ENCODE data around the gene RFTN1. TPM values are rescaled to one million over a fixed set of nuclear protein-coding genes. Genes with fewer than 3 reads are reported as not detected.

The RFTN1 gene
- total and polyA plus RNA-seq, 10 of the 15 experiments (the other 5 are each of a cell fraction or from before 2014, with no cell fraction given) = 20.6 to 213 (median 147) TPM

GRCh38 chr3:16437640-16438039, 75.9 kb downstream of the RFTN1 start:
- ATAC-seq (no peak), FAIRE-seq (no peak), DNase-seq (ENCODE audit: low read depth, low spot score) (no peak)
- in situ Hi-C loops (cut with MboI) = no loop called here
- Histone ChIP-seq H3K9me3 (replicated peaks; ENCODE audit: control insufficient read depth, insufficient read depth, low read length) (no peaks in the 10 kb centered on the region), H4K20me1 (ENCODE audit: control insufficient read depth, insufficient read depth) (no peaks in the 10 kb centered on the region), H3K36me3 (ENCODE audit: control insufficient read depth in 2 of 2, insufficient read depth in 2 of 2, low read length in 1 of 2) (peaks cover 1 to 3% of the 10 kb centered on the region in 2 experiments; a peak in 2 of 4 replicates), H3K4me2 (ENCODE audit: control insufficient read depth, insufficient read depth) (no peak overlapping the region), H3K4me1 (ENCODE audit: control insufficient read depth, insufficient read depth, low read length) (peaks cover 16% of the 10 kb centered on the region), H3K79me2 (ENCODE audit: control insufficient read depth, insufficient read depth, low read length) (peaks cover 27% of the 10 kb centered on the region), H2AFZ (ENCODE audit: control insufficient read depth, low read depth, low read length) (no peak overlapping the region), H3K4me3 (no peak overlapping the region), H3K27ac (ENCODE audit: control insufficient read depth, insufficient read depth) (no peak overlapping the region), H3K27me3 (replicated peaks in 1 of 2; ENCODE audit: control insufficient read depth in 2 of 2, insufficient read depth in 2 of 2, low read length in 1 of 2) (no peaks in the 10 kb centered on the region), H3K9ac (ENCODE audit: control insufficient read depth, insufficient read depth, low read length) (no peak overlapping the region)
- RAD21 ChIA-PET (ENCODE audit: unreplicated experiment) = no interaction called here
- no TSS peak for BruUV-seq (replicated peaks)
- WGBS (ENCODE audit: insufficient coverage, insufficient replicate concordance, low lambda C conversion rate, missing lambda C conversion rate) = 38% methylated on average over 5 of the region's 5 CpGs
- TF ChIP-seq CEBPB (IDR thresholded peaks at IDR 0.05; ENCODE audit: borderline replicate concordance in 1 of 2, low read depth in 2 of 2, low read length in 2 of 2) (no peak), BCLAF1 (IDR thresholded peaks at IDR 0.05) (no peak), MYC (IDR thresholded peaks at IDR 0.05; ENCODE audit: insufficient read depth, insufficient read length, insufficient replicate concordance, low read length, severe bottlenecking) (no peak), TAF1 (IDR thresholded peaks at IDR 0.05; ENCODE audit: borderline replicate concordance, low read depth, low read length) (no peak), MAX (IDR thresholded peaks at IDR 0.05; ENCODE audit: low read depth, low read length) (no peak), GABPA (IDR thresholded peaks at IDR 0.05; ENCODE audit: low read depth) (no peak), RFX5 (IDR thresholded peaks at IDR 0.05; ENCODE audit: low read depth, low read length) (no peak), MXI1 (IDR thresholded peaks at IDR 0.05; ENCODE audit: low read depth, low read length) (no peak)
- POLR2A ChIA-PET = interaction anchor here (0.6 to 1.3 kb wide), 3 partner anchors 16 to 45 kb away, joined by 3 to 8 read pairs (median 4); no protein-coding TSS in a partner anchor
- intact Hi-C loops (cut with micrococcal nuclease; ENCODE audit: unreplicated experiment) = no loop called here
- SMC1A ChIA-PET (ENCODE audit: uncharacterized antibody, unreplicated experiment) = interaction anchor here (1.1 to 1.4 kb wide), 2 partner anchors 8 to 92 kb away, joined by 3 to 5 read pairs; no protein-coding TSS in a partner anchor
- CTCF ChIA-PET = no interaction called here
